ENCODE measurements around the gene GLRX.
"Not testable (repeated sequence)": the region's sequence is repeated elsewhere in the genome, so short reads cannot be mapped to it uniquely, and the experiment has no call there.

GLRX gene

DNA sequence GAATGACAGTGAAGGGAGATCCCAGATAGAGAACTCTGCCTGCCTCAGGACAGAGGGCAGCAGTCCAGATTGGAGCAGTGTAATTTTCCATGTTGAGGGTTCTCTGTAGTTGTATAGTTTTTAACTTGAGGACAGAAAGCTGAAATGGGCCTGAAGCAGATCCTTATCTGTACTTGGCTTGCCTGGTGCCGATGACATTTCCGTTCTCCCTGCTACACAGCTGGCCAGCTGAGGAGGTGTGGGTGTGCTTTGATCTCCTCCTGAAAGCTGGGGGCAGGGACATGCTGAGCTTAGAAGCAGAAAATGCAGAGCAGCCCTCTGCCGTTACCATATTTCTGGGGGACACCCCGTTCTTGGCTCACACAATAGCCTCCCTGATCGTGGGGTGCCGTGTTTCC is 10.5 kb downstream of the GLRX start:
- Histone ChIP-seq H3K9ac (no peak overlapping the region), H3K4me1 (peaks cover 62% of the 10 kb centered on the region)

GRCh38 chr5:95811461-95812073 is 11.0 kb downstream of the GLRX start:
- not testable (repeated sequence) for H3K9me3 ChIP-seq (ENCODE audit: control insufficient read depth, low read length); H3K79me2 ChIP-seq; H3K36me3 ChIP-seq (ENCODE audit: control insufficient read depth, insufficient read depth, low read length); H3K27me3 ChIP-seq (ENCODE audit: control insufficient read depth, insufficient read depth, low read length); H3K9ac ChIP-seq; H3K4me3 ChIP-seq (ENCODE audit: low read depth, low read length)
- Histone ChIP-seq H2AFZ (peak overlapping the region; percentile 53), H3K4me1 (peaks cover 57% of the 10 kb centered on the region), H3K27ac (peak overlapping the region; percentile 91), H3K4me2 (ENCODE audit: low read length) (peak overlapping the region; percentile 70)

More for the DNA sequence above, 10.5 kb downstream of the GLRX start:
- TF ChIP-seq, protein P1, sequence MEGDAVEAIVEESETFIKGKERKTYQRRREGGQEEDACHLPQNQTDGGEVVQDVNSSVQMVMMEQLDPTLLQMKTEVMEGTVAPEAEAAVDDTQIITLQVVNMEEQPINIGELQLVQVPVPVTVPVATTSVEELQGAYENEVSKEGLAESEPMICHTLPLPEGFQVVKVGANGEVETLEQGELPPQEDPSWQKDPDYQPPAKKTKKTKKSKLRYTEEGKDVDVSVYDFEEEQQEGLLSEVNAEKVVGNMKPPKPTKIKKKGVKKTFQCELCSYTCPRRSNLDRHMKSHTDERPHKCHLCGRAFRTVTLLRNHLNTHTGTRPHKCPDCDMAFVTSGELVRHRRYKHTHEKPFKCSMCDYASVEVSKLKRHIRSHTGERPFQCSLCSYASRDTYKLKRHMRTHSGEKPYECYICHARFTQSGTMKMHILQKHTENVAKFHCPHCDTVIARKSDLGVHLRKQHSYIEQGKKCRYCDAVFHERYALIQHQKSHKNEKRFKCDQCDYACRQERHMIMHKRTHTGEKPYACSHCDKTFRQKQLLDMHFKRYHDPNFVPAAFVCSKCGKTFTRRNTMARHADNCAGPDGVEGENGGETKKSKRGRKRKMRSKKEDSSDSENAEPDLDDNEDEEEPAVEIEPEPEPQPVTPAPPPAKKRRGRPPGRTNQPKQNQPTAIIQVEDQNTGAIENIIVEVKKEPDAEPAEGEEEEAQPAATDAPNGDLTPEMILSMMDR (IDR thresholded peaks at IDR 0.05), result no peak
- Histone ChIP-seq H3K9me3 (ENCODE audit: control insufficient read depth, low read length) (no peaks in the 10 kb centered on the region), H3K27me3 (ENCODE audit: control insufficient read depth, insufficient read depth, low read length) (no peaks in the 10 kb centered on the region), H2AFZ (peak overlapping the region; percentile 53), H3K4me3 (ENCODE audit: low read depth, low read length) (peak overlapping the region; percentile 31), H3K4me2 (ENCODE audit: low read length) (peak overlapping the region; percentile 70), H3K36me3 (ENCODE audit: control insufficient read depth, insufficient read depth, low read length) (no peaks in the 10 kb centered on the region), H3K79me2 (peaks cover under 1% of the 10 kb centered on the region), H3K27ac (peak overlapping the region; percentile 91)

GRCh38 chr5:95811126-95811423 is 11.5 kb downstream of the GLRX start:
- H3K27ac ChIP-seq, result peak overlapping the region; percentile 5
- H3K36me3 ChIP-seq (ENCODE audit: control insufficient read depth, insufficient read depth, low read length); H3K9me3 ChIP-seq (ENCODE audit: control insufficient read depth, low read length); H3K4me3 ChIP-seq (ENCODE audit: low read depth, low read length); H3K27me3 ChIP-seq (ENCODE audit: control insufficient read depth, insufficient read depth, low read length); H2AFZ ChIP-seq; H3K9ac ChIP-seq; H3K79me2 ChIP-seq; H3K4me2 ChIP-seq (ENCODE audit: low read length): not testable (repeated sequence)
- H3K4me1 ChIP-seq, result peaks cover 57% of the 10 kb centered on the region

DNA sequence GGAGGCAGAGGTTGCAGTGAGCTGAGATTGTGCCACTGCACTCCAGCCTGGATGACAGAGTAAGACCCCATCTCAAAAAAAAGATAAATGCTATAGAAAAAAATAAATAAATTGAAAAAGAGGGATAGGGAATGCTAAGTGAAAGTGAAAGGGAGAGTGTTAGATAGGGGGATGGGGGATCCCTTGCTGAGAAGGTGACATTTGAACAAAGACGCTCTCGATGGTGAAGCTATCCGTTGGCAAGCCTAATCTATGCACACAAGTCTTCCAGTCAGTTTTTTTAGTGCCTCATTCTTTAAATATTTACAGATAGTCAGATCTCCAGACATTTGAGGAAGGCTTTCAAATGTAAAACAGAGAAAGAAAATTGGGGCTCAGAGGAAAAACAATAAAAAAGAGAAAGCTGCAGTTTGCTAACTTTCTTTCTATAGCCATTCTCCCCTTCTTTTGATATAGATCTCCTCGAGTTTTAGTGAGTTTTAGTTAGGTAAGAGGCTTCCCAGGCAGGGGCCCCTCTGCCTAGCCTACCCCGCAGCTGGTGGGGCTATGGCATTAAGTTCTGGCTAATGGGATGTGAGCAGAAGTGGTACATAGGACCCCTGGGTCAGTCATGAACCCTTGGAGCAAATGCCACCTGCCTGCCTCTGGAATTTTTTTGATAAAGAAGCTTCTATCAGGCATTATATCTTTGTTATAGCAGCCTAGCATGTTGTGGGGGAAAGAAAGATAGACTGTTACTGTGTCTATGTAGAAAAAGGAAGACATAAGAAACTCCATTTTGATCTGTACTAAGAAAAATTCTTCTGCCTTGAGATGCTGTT is 12.0 kb downstream of the GLRX start:
- Histone ChIP-seq H3K4me2 (ENCODE audit: low read length) (no peak overlapping the region), H3K4me1 (peaks cover 57% of the 10 kb centered on the region), H2AFZ (no peak overlapping the region), H3K4me3 (ENCODE audit: low read depth, low read length) (no peak overlapping the region), H3K36me3 (ENCODE audit: control insufficient read depth, insufficient read depth, low read length) (no peaks in the 10 kb centered on the region), H3K27ac (peak overlapping the region; percentile 5), H3K9ac (no peak overlapping the region), H3K79me2 (no peaks in the 10 kb centered on the region), H3K9me3 (ENCODE audit: control insufficient read depth, low read length) (no peaks in the 10 kb centered on the region), H3K27me3 (ENCODE audit: control insufficient read depth, insufficient read depth, low read length) (no peaks in the 10 kb centered on the region)
- TF ChIP-seq, protein P1 (IDR thresholded peaks at IDR 0.05), result no peak

GRCh38 chr5:95809414-95809960 is 13.0 kb downstream of the GLRX start:
- H3K4me2 ChIP-seq (ENCODE audit: low read length), result no peak overlapping the region
- H3K9me3 ChIP-seq (ENCODE audit: control insufficient read depth, low read length), result no peaks in the 10 kb centered on the region
- no peak overlapping the region for H3K9ac ChIP-seq
- H3K27me3 ChIP-seq (ENCODE audit: control insufficient read depth, insufficient read depth, low read length), result no peaks in the 10 kb centered on the region
- H3K4me1 ChIP-seq, result peaks cover 53% of the 10 kb centered on the region
- H3K4me3 ChIP-seq (ENCODE audit: low read depth, low read length), result no peak overlapping the region
- peak overlapping the region; percentile 61 for H3K27ac ChIP-seq
- no peaks in the 10 kb centered on the region for H3K36me3 ChIP-seq (ENCODE audit: control insufficient read depth, insufficient read depth, low read length)
- H2AFZ ChIP-seq, result peak overlapping the region; percentile 18
- no peaks in the 10 kb centered on the region for H3K79me2 ChIP-seq
- TF ChIP-seq, protein P1 (IDR thresholded peaks at IDR 0.05), result no peak
